Amygdala (tissue), 56 donors: ENCODE results near the gene SOD3.

Source experiments
- DNase-seq, 56 donors: peaks; one replicate each; lab custom pipeline; 2025; lab: John Stamatoyannopoulos, UW

The SOD3 gene

DNA sequence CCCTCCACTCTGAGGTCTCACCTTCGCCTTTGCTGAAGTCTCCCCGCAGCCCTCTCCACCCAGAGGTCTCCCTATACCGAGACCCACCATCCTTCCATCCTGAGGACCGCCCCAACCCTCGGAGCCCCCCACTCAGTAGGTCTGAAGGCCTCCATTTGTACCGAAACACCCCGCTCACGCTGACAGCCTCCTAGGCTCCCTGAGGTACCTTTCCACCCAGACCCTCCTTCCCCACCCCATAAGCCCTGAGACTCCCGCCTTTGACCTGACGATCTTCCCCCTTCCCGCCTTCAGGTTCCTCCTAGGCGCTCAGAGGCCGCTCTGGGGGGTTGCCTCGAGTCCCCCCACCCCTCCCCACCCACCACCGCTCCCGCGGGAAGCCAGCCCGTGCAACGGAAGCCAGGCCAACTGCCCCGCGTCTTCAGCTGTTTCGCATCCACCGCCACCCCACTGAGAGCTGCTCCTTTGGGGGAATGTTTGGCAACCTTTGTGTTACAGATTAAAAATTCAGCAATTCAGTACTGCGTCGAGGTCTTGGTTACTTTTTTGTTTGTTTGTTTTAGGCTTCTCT is 5.0 kb downstream of the SOD3 start:
- no peak for DNase-seq

DNA sequence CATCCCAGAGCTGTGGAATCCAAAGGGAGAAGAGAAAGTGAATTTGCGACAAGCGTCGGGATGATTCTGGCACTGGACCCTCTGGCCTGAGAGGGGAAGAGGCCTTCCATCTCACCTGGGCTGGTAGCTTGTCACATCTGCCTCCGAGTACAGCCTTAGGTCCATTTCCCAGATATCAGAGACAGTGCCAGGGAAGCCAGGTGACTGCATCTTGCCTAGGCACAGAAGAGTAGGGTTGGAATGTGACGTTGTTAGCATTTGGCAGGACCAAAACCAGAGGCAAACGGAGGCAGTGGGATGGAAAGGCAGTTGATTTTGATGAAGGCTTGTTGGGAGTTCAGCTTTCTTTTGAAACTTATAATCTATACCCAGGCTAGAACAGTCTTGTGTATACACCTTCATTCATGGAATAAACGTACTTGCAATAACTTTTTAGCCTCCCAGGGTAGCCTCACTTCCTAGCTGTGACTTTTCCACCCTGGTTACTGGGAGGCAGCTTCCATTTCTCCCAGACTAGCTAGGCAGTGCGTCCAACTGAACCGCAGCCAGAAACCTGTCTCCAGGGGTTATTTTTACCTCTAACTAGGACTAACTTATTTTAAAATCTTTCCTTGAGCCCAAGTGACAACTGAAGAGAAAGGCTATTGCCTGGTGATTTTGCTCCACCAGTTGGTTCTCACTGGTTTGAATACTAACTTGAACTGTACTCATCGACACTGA is 5.9 kb downstream of the SOD3 start:
- DNase-seq = no peak

DNA sequence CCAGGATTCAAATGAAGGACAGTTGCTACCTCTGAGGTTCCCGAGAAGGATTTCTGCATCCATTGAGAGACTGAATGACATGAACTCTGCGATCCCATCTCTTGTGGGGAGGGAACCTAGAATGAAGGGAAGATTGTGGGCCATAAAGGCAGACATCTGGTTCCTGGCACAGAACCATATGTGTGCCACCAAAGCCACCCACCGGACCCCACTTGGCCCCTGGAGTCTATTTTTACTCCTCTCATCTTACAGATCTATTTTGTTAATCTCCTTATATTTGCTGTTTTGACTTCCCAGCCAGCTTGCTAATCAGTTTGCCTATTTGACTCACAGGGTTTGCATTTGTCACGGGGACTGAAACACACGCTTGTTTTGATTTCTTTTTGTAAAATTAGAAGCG is 7.3 kb downstream of the SOD3 start:
- no peak for DNase-seq

DNA sequence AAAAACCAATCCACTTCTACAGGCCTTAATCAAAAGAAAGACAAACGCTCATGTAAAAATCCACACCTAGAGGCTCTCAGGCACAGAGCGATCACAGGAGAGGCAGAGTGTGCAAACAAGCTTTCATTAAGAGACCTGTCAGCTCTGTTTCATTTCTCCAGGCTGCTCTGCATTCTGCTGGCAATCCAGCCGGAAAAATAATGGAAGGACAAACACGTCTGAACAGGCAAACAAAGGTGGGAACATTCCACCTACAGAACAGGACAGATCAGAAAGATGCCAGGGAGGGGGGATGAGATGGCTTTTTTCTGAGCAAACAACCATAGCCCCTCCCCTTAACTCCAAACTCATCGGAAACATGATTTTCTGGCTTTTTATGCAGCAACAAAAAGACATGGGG is 9.7 kb downstream of the SOD3 start:
- no peak for DNase-seq

DNA sequence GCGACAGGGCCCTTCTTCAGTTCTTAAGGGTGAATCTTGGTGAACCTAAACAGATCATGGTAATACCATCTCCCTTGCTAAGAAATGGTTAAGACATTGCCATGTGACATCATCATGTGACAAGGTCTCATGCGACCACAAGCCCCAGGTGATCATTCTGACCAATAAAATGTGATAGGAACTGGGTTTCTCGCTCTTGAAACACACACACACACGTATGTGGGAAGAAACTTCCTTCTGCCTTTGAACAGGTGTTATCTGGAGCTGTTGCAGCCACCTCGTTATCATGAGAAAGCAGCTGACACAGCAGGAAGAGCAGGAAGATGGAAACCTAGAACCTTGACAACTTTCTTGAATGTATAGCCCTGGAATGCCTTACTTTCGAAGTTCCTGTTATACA is 10.2 kb downstream of the SOD3 start:
- no peak for DNase-seq

DNA sequence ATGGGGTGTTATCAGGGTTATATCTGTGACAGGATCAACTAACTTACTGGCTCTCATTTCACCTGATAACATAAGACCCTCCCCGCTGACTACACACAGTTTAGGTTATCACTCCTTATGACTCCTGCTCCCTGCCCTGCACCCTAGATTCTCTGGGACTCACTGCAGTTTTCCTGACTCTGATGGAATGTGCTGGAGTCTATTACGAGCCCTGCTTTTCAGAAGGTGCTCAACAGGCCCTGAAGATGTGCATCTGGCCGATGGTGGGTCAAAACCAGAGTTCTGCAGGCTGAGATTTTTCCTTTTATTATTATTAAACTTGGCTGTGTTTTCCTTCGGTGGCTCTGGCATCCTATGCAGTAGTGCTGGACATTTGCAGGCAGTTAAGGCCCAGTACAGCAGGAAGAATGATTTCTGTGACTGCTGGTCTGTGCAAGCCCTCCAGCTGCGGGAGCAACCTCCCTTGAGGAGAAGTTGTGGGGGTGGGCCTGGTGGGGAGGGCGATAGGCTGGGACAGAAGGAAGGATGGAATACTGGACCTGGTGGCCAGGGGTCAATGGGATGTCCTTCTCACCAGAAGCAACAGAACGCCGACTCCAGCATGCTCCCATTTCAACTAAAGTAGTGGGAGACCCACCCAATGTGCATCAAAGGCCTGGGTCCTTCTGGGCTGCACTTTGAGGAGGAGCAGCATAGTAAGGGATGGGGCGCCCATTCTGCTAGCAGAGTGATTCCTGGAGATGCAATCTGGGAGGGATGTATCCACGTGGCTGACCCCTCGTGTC is 11.0 kb downstream of the SOD3 start:
- DNase-seq = no peak

DNA sequence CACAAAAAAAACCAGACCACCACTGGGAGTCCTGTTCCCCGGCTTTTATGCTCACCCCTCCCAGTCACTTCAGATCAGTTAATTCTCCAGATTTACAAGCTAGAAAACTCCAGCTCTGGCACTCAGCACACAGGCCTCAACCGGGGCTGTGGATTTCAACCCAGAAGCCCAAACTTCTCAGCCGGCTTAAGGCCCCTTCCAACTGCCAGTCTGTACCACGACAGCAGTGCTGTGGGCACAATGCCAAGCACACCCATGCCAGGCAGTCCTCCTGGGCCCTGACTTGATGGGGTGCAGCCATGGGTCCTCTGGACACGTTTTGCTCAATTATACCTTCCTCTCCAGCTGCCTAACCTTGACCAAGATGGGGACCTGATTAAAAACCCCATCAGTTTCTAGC is 12.2 kb downstream of the SOD3 start:
- no peak for DNase-seq

DNA sequence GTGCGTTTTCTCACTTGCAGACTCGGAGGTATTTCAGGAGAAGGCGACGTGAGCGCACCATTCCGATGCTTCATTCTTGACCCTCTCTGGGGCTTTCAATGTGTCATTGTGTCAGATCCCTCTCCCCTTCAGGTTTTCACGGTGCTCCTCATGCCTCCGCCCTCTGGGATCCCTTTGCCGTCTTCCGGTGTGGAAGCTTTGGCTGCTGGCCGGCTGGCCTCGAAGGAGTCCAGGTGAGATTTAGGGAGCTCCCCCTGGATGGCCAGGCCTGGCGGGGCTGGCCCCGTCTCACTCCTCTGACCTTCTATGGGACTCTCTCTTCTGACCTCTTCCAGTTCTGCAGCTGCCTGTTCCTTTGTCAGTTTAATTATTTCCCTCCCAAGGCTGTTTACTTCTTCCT is 12.9 kb downstream of the SOD3 start:
- DNase-seq = no peak

DNA sequence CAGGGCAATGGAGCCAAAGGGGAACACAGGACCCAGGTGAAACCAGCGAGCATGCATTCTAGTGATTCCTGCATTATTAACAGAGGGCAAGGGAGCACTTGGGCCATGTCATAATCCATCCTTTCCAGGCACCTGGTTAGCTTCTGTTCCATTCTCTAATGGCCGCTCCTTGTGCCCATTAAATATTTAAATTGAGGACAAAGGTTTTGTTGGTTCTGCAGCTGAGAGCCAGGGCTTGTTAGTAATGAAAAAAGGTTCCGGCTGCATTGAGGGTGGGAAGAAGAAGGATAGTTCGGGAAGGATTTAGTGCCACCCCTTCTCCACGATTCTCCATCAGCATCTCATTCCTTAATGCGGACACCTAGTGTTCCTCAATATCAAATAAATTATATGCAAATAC is 13.6 kb downstream of the SOD3 start:
- no peak for DNase-seq

DNA sequence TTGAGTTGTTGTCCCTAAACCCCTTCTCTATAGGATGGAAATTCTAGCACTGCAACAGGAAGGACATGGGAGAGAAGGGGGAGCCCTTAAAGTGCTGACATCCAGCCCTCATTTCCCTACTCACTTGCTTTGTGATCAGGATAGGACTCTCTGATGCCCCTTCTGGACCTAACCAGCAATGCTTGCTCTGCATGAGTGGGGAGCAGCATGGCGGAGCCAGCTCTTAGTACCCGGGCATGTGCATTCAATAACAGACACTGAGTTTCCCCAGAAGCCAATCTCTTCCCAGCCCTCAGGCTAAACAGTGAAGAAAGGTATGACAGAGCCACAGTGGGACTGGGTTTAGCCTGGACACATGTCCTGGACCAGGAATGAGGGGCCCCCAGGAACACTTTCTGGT is 14.0 kb downstream of the SOD3 start:
- DNase-seq = no peak

DNA sequence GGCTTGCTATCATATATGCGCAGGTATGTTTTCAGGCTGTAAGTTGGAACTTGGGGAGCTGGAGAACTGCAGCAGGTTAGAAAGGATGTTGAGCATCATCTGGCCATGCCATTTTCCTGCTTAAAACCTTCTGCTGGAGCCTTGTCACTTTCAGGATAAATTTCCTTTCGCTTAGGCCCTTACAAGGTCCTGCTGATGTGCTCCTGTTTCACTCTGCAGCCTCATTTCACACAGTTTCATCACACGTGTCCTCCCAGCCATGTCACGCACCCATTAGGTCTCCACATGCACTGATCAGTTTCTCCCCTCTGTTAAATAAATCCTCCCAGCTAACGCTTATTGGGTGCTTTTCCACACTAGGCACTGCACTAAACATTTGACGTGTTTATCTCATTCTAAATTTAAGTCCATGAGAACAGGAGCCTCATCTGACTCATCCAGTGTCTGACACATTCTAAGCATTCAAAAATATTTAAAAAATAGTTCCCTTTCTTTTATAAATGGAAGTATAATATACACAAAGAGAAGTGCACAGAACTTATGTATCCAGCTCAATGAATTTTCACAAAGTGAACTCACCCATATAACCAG is 14.5 kb downstream of the SOD3 start:
- DNase-seq = no peak

DNA sequence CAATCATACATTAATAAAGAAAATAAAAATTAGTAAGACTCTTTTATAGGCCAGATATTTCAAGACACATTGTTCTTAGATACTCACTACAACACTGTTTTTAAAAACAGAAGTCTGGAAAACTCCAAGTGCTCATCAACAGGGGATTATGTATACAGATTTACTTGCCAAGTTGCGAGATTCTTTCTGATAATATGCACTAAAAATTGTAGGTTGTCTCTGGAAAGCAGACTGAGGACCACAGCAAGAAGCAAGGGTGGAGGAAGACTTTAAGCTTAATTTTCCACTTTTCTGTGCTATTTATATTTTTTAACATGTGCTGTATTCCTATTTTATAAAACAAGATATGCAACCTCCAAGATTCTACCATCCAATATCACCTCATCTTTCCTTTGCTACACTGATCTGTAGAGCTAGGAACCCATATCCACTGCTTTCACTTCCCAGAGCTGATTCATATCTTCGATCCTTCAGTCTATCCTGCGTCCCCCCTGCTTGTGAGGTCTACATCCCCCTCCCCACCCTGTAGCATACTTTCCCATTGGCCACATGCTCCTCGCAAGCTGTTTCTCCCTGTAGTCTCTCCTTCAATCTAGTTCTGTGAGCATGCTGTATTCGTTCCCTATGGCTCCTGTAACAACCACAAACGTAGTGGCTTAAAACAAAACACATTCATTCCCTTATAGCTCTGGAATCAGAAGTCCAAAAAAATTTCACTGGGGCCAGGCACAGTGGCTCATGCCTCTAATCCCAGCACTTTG is 15.7 kb downstream of the SOD3 start:
- no peak for DNase-seq

DNA sequence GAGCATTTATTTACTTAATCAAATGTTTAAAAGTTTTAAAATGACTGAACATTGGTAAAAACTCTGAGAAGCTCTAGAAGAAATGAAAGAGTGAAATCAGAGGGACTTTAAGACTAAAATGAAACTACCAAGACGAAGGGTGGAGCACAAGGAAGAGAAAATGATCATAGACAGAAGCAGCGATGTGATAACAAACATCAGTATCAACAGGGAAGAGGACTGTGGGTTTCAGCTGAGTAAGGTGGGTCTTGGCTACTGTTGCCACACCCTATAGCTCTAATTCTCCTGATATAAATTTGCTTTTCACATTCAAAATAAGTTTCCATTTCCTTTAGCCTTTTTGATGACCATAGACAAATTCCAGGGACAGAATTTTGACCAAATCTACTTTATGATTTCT is 18.4 kb downstream of the SOD3 start:
- no peak for DNase-seq

DNA sequence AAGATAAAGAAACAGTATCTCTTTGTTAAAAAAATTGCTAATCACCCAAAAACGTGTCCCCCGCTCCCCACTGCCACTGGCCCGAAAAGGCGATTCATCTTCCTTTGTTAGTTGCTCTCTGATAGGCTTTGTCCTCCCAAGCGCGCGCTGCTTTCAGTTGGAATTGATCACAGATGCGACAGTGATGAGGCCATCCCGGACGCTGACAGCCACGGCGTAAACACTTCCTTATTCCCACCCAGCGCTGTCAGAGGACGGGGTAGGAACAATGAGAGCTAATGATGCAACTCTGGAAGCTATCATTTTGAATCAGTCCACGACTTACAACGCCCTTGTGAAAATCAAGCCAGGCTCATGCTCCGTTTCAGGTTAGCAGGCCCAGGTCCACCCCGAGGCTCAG is 21.4 kb downstream of the SOD3 start:
- DNase-seq = peak in 24 of 56 donors; percentile 5 to 67 (median 24)

DNA sequence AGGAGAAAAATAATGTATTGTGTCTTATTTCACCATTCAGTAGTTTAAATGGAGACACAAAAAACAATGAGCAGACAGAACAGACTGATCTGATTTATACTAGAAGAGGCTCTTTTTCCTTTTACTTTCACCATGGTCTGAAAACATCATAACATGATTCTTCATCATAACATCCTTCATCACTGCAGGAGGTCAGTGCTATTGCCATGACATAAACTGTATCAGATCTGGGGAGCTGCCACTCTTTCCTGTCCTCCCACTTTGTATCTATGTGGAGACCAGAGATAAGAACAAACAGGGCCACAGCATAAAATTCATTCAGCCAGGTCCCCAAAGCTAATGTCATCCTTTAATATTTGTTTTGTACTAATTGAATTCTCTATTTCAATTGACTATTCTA is 25.2 kb downstream of the SOD3 start:
- DNase-seq = no peak

DNA sequence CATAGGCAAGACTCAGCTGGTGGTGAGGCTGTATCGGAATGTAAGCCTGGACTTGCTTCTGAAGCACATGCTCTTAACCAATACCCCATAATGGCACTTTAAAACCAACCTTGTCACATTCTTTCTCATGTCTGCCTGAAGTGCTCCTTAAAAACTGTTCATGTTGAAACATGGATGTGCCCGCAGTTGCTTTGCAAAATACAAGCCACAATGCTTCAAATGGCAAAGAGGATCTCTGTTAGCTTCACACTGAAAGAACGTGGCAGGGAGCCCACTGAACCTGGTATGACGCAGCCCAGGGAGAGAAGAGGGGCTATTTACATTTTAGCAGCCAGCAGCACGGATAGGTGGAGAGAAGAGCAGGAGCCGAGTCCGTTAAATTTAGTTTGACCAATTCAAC is 29.3 kb downstream of the SOD3 start:
- no peak for DNase-seq

DNA sequence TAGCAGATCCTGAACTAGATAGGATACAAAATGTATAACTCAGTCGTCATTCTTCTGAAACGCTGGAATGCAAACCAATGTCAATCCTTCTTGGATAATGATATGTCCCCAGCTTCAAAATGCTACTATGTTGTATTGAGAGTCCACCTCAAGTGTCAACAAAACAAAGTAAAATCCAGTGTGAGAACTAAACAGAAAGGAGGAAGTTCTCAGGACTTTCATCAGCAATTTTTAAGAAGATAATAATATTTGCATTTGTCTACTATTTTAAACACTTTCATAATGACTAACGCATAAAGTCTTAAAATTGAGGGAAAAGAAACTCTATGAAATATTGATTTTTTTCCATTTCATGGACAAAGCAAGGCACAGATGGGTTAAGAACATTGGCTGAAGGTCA is 36.3 kb downstream of the SOD3 start:
- DNase-seq = no peak

DNA sequence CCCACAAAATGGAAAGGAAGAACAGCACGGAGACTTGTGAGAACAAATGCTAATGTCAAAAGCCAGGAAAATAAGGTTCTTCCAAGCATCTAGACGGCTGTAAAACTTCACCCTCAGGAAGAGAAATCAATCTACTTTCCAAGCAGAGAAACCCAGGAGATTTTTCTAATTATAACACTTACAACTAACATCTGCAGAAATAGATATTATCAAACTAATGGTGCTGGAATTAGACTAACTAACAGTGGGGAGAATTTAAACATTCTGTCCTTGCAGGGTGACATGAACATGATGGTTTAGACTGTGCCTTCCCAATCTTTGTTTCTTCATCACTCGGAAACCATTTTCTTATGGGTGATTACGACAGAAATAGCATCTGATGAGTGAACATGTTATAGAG is 40.3 kb downstream of the SOD3 start:
- no peak for DNase-seq

DNA sequence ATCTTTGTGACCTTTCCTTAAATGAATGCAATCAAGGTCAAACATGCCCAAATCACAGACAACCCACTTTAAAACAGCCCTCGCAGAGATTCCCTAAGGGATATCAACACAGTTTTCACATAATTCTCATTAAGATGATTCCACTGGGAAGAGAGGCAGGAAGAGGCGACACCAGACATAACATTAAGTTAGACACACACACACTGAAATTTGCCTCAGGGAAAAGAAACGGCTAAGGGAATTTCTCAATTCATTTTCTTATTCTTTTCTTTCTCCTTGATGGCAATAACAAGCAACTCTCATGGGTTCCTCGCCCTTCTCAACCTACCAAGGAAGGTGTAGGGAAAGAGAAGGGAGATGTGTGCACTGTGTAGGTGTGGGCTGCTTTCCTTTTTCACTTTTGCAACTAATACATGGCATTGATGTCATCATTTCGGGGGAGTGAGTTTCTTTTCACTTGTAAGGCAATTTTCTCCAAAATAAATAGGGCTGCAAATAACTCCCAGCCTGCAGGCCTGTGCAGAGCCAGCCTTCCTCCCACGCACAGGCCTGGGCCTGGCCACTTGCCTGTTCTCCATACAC is 41.4 kb downstream of the SOD3 start:
- no peak for DNase-seq

DNA sequence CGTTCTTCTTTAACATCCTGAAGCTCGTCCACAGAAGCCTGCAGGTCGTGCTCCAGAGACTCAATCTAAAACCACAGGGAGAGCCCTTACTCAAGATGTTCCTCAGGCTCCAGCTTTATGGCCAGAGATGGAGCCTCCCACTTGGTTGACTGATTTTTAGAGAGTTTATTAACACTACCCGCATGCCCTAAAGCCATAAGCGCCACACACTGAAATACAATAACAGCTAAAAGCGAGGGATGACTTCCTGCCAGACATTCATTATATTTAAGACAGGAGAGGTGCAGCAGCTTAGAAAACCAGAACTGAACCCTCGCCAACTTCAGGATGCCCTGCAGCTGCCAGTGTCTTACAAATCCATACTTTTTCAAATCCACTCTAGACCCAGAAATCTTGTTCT is 42.0 kb downstream of the SOD3 start:
- DNase-seq = no peak

DNA sequence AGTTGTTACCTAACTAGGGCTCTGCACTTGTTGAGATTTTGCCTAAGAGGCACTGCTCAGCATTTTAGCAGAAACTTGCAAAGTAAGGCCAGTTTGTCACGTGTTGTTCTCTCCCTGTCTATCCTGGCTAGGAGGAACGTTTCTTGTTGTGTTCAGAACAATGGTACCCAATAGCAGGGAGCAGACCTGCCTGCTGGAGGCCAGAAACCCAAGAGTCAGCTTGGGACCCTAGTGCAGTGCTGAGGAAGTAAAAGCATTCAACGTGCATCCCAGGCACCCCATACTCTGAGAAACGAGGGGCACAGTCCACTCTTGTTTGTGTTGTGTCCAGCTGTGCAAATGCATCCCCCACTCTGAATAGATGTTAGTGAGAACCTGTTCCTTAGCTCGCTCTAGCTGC is 42.4 kb downstream of the SOD3 start:
- no peak for DNase-seq
